Mesendoderm (in vitro differentiated cells): ENCODE data around the gene KIZ.

Experiments used
- DNase-seq: peaks from one replicate; pipeline ENCODE4 v3.0.0; 2013
- H2AK5ac ChIP-seq: 2 replicates; pipeline ENCODE4 v1.6.1; 2013; ENCODE audit warnings: low read length, inconsistent platforms
- H2BK120ac ChIP-seq: 2 replicates; pipeline ENCODE4 v1.6.1; 2013; ENCODE audit warnings: low read depth, mild to moderate bottlenecking, low read length, moderate library complexity, mixed read lengths
- H2BK15ac ChIP-seq: replicated peaks from 2 replicates; pipeline ENCODE4 v1.6.1; 2013; ENCODE audit warnings: low read depth, mild to moderate bottlenecking, moderate library complexity
- H2BK5ac ChIP-seq: 2 replicates; pipeline ENCODE4 v1.6.1; 2013; ENCODE audit warnings: low read length, inconsistent platforms
- H3K18ac ChIP-seq: 2 replicates; pipeline ENCODE4 v1.6.1; 2013; ENCODE audit warnings: mild to moderate bottlenecking, low read length, mixed read lengths
- H3K23ac ChIP-seq: one replicate; pipeline ENCODE4 v1.6.1; 2013; ENCODE audit warnings: low read length
- H3K27ac ChIP-seq: 2 replicates; pipeline ENCODE4 v1.5.1; 2013; ENCODE audit warnings: low read depth, mild to moderate bottlenecking, inconsistent platforms, low read length, moderate library complexity
- H3K27me3 ChIP-seq: 2 replicates; pipeline ENCODE4 v1.6.1; 2013; ENCODE audit warnings: low read length, control low read depth, mild to moderate bottlenecking, inconsistent platforms; ENCODE audit not compliant: insufficient read depth, poor library complexity
- H3K36me3 ChIP-seq: 2 replicates; pipeline ENCODE4 v1.6.1; 2013; ENCODE audit warnings: low read length, inconsistent platforms; ENCODE audit not compliant: control insufficient read depth, insufficient read depth
- H3K4ac ChIP-seq: one replicate; pipeline ENCODE4 v1.6.1; 2013; ENCODE audit warnings: low read depth, mild to moderate bottlenecking, low read length, moderate library complexity
- H3K4me1 ChIP-seq: 2 replicates; pipeline ENCODE4 v1.6.1; 2013; ENCODE audit warnings: low read depth, low read length, inconsistent platforms; ENCODE audit not compliant: control insufficient read depth
- H3K4me2 ChIP-seq: 2 replicates; pipeline ENCODE4 v1.6.1; 2013; ENCODE audit warnings: low read length
- H3K4me3 ChIP-seq: 2 replicates; pipeline ENCODE4 v1.5.1; 2013; ENCODE audit warnings: mild to moderate bottlenecking, low read length
- H3K56ac ChIP-seq: one replicate; pipeline ENCODE4 v1.6.1; 2013; ENCODE audit warnings: low read length
- H3K79me1 ChIP-seq: 2 replicates; pipeline ENCODE4 v1.6.1; 2013; ENCODE audit warnings: low read length, inconsistent platforms
- H3K79me2 ChIP-seq: 2 replicates; pipeline ENCODE4 v1.6.1; 2013; ENCODE audit warnings: mild to moderate bottlenecking, low read length; ENCODE audit not compliant: control insufficient read depth, insufficient read depth
- H3K9ac ChIP-seq: 2 replicates; pipeline ENCODE4 v1.6.1; 2013; ENCODE audit warnings: low read length, inconsistent platforms
- H4K5ac ChIP-seq: one replicate; pipeline ENCODE4 v1.6.1; 2013; ENCODE audit warnings: low read length
- H4K8ac ChIP-seq: one replicate; pipeline ENCODE4 v1.6.1; 2013; ENCODE audit warnings: low read depth, mild to moderate bottlenecking, control low read depth, low read length, moderate library complexity
- WGBS: extraction: QIAGEN DNeasy Blood & Tissue Kit; methylation state at CpG from one replicate; pipeline ENCODE4 v1.1.7; 2013; ENCODE audit warnings: low lambda C conversion rate, missing lambda C conversion rate; ENCODE audit not compliant: insufficient coverage; ENCODE audit errors: extremely low coverage; 5-methylcytosine and 5-hydroxymethylcytosine counted together

The KIZ gene

DNA sequence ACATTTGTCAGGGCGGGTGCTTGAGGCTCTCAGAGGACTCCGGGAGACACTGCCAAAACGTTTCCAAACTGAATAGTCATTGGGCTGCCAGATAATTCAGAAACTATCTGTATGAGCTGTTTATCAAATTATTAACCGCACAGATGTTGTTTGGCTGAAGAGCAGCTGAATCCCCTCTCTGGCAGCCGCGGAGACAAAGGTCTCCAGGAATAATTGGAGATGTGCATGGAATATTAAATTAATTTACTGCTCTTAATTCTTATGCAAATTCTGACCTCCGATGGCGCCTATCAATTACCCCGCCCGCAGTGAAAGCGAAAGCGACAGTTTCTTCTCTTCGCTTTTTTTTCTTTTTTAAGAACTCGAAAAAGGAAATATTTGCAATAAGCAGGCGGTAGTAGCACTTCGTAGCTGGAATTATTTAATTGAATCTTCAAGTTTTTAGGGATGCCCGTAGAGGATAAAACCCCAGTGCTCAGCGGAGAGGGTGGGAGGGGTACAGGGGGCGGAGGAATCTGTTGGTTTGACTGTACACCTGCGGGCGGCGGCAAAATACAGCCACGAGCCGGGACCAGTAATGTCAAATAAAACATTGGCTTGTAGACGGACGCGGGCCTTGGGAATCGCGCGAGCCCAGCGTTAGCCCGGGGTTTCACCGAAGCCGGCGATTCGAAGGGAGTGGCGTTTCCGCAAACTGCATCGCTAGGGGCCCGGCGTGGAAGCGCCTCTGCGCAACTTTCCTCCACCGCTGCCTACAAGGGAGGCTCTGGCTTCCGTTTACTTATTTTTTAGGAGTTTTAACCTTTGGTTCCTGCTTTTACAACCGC lies 25.9 kb upstream of the KIZ start:
- H3K56ac ChIP-seq: no peak overlapping the region
- peaks cover 3% of the 10 kb centered on the region for H3K4me1 ChIP-seq
- peak; percentile 61 for DNase-seq
- H3K27ac ChIP-seq: no peak overlapping the region
- H3K79me1 ChIP-seq: no peaks in the 10 kb centered on the region
- H2BK5ac ChIP-seq: no peak overlapping the region
- no peak overlapping the region for H3K4me3 ChIP-seq
- peaks cover 41% of the 10 kb centered on the region for H3K27me3 ChIP-seq
- H4K8ac ChIP-seq: no peak overlapping the region
- H3K36me3 ChIP-seq: no peaks in the 10 kb centered on the region
- no peak overlapping the region for H3K18ac ChIP-seq
- H2BK15ac ChIP-seq: no peak overlapping the region
- H3K79me2 ChIP-seq: no peaks in the 10 kb centered on the region
- no peak overlapping the region for H2AK5ac ChIP-seq
- H4K5ac ChIP-seq: no peak overlapping the region
- H3K4ac ChIP-seq: no peak overlapping the region
- H3K23ac ChIP-seq: no peak overlapping the region
- WGBS: no CpG with 5 or more reads among the region's 46 CpGs
- no peak overlapping the region for H3K9ac ChIP-seq
- no peak overlapping the region for H2BK120ac ChIP-seq
- H3K4me2 ChIP-seq: peak overlapping the region; percentile 88

DNA sequence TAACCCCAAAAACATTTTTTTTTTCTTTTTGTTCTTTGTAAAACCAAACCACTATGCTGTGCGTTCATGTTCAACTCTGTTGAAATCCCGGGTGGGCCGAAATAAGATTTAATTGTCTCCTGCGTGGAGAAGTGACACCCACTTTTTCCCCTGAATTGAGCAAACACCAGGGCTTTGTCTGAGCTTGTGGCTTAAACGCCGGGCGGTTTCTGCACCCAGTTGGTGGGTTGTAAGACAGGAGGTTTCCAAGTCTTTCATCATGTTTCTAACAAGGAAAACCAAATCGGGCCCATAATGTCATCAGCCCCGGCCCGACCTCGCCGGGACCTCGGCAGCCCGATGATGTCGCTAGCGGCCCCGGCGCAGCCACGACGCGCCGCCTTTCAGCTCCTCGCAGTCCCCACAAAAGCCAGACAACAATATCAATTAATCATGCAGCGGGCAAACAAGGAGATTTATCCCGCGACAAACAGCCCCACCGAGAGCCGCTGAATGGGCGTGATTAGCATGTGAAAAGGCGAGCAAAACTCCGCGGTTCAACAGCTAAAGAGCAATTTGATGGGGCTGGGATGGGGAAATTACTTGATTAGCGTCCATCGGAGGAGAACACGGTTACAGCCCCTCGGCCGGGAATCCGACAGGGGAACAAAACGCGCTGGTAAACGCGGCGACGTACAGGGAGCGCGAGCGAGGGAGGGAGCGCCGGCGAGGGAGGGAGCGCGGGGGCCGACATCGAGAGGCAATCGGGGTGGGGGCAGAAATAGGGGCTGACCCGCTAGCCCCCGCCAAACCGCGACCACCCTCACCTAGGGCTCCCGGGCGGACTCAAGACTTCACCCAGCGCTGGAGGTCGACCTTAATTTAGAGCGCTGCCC lies 25.1 kb upstream of the KIZ start:
- H3K18ac ChIP-seq: peak overlapping the region; percentile 5
- no peaks in the 10 kb centered on the region for H3K36me3 ChIP-seq
- H2BK120ac ChIP-seq: no peak overlapping the region
- H4K5ac ChIP-seq: no peak overlapping the region
- peak overlapping the region; percentile 61 for H3K9ac ChIP-seq
- H2BK15ac ChIP-seq: no peak overlapping the region
- peaks cover 46% of the 10 kb centered on the region for H3K27me3 ChIP-seq
- no peak overlapping the region for H3K27ac ChIP-seq
- no peaks in the 10 kb centered on the region for H3K79me2 ChIP-seq
- DNase-seq: peak; percentile 75
- H3K4ac ChIP-seq: no peak overlapping the region
- no peak overlapping the region for H4K8ac ChIP-seq
- peak overlapping the region; percentile 88 for H3K4me2 ChIP-seq
- H3K79me1 ChIP-seq: no peaks in the 10 kb centered on the region
- peak overlapping the region; percentile 41 for H3K4me3 ChIP-seq
- H2AK5ac ChIP-seq: no peak overlapping the region
- no peak overlapping the region for H3K23ac ChIP-seq
- WGBS: no CpG with 5 or more reads among the region's 64 CpGs
- H2BK5ac ChIP-seq: no peak overlapping the region
- H3K4me1 ChIP-seq: peaks cover 3% of the 10 kb centered on the region
- H3K56ac ChIP-seq: peak overlapping the region; percentile 82

DNA sequence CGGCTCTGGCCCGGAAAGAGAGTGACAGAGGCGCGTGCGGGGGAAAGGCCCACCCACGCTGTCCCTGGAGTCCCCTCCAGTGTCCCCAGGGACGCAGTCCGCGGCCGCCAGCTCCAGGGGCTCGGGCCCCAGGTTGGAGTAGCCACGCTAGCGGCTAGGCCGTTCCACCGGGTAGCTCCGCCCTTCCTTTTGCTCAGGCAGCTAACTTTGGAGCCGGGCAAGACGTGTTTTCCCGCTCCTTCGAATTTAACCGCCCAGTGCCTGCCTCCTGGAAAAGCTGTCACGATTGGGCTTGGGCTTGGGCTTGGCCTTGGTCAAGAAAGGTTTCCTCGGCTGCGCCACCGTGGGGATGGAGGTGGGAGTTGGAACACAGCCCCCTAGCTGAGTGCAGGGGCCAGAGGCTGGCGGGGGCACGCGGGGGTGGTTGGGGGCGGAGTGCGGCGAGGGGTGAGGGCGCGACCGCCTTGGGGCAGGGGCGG lies 24.4 kb upstream of the KIZ start:
- H4K8ac ChIP-seq: no peak overlapping the region
- no peak overlapping the region for H3K27ac ChIP-seq
- no CpG with 5 or more reads among the region's 35 CpGs for WGBS
- H2BK15ac ChIP-seq: no peak overlapping the region
- H3K23ac ChIP-seq: no peak overlapping the region
- H3K79me1 ChIP-seq: no peaks in the 10 kb centered on the region
- no peaks in the 10 kb centered on the region for H3K36me3 ChIP-seq
- no peaks in the 10 kb centered on the region for H3K79me2 ChIP-seq
- peak; percentile 91 for DNase-seq
- peak overlapping the region; percentile 28 for H3K18ac ChIP-seq
- H3K4me1 ChIP-seq: peaks cover 3% of the 10 kb centered on the region
- H3K27me3 ChIP-seq: peaks cover 51% of the 10 kb centered on the region
- H3K56ac ChIP-seq: peak overlapping the region; percentile 82
- H3K4ac ChIP-seq: no peak overlapping the region
- H2AK5ac ChIP-seq: no peak overlapping the region
- no peak overlapping the region for H2BK5ac ChIP-seq
- H4K5ac ChIP-seq: no peak overlapping the region
- peak overlapping the region; percentile 88 for H3K4me2 ChIP-seq
- peak overlapping the region; percentile 6 for H3K4me3 ChIP-seq
- H3K9ac ChIP-seq: peak overlapping the region; percentile 61
- no peak overlapping the region for H2BK120ac ChIP-seq

GRCh38 chr20:21101932-21102575 lies 23.8 kb upstream of the KIZ start:
- H3K9ac ChIP-seq: peak overlapping the region; percentile 33
- H3K4ac ChIP-seq: no peak overlapping the region
- H4K8ac ChIP-seq: no peak overlapping the region
- peaks cover 54% of the 10 kb centered on the region for H3K27me3 ChIP-seq
- H3K23ac ChIP-seq: no peak overlapping the region
- H3K27ac ChIP-seq: no peak overlapping the region
- no peak overlapping the region for H2BK15ac ChIP-seq
- H3K79me2 ChIP-seq: no peaks in the 10 kb centered on the region
- peak; percentile 75 for DNase-seq
- no peak overlapping the region for H2BK120ac ChIP-seq
- H3K18ac ChIP-seq: peak overlapping the region; percentile 28
- no peak overlapping the region for H2BK5ac ChIP-seq
- H3K4me1 ChIP-seq: peaks cover 3% of the 10 kb centered on the region
- H3K4me3 ChIP-seq: peak overlapping the region; percentile 22
- H3K79me1 ChIP-seq: no peaks in the 10 kb centered on the region
- peak overlapping the region; percentile 82 for H3K56ac ChIP-seq
- no peak overlapping the region for H4K5ac ChIP-seq
- H3K4me2 ChIP-seq: peak overlapping the region; percentile 35
- WGBS: no CpG with 5 or more reads among the region's 35 CpGs
- H3K36me3 ChIP-seq: no peaks in the 10 kb centered on the region
- no peak overlapping the region for H2AK5ac ChIP-seq

- WGBS: no CpG with 5 or more reads among the region's 38 CpGs
- peak; percentile 73 for DNase-seq
- no peak overlapping the region for H3K27ac ChIP-seq
These were observed 23.1 kb upstream of the KIZ start for GRCh38 chr20:21102603-21103311.

More at GRCh38 chr20:21102603-21103311, 23.1 kb upstream of the KIZ start:
- Histone ChIP-seq H3K4me3 (peak overlapping the region; percentile 22), H3K4me2 (peak overlapping the region; percentile 35), H3K18ac (no peak overlapping the region), H3K4me1 (peaks cover 3% of the 10 kb centered on the region), H4K8ac (no peak overlapping the region), H3K56ac (peak overlapping the region; percentile 82), H3K9ac (peak overlapping the region; percentile 33), H4K5ac (no peak overlapping the region), H3K79me1 (no peaks in the 10 kb centered on the region), H2BK15ac (no peak overlapping the region), H2BK5ac (no peak overlapping the region), H3K4ac (no peak overlapping the region), H3K27me3 (peaks cover 56% of the 10 kb centered on the region), H3K23ac (no peak overlapping the region), H2BK120ac (no peak overlapping the region), H2AK5ac (no peak overlapping the region), H3K36me3 (no peaks in the 10 kb centered on the region), H3K79me2 (no peaks in the 10 kb centered on the region)
